Bone marrow (tissue), 2 donors: Measurements from ENCODE around the gene RNF26.
A peak's percentile ranks its signal among the peaks of the same experiment; 100 is the strongest.
"Not testable (repeated sequence)": the region's sequence is repeated elsewhere in the genome, so short reads cannot be mapped to it uniquely, and the experiment has no call there.

Experiments
- DNase-seq, 2 donors: peaks; one replicate each; lab custom pipeline; 2025; lab: John Stamatoyannopoulos, UW

RNF26 gene

GRCh38 chr11:119371778-119372182 lies 37.5 kb downstream of the RNF26 start:
- no peak for DNase-seq

DNA sequence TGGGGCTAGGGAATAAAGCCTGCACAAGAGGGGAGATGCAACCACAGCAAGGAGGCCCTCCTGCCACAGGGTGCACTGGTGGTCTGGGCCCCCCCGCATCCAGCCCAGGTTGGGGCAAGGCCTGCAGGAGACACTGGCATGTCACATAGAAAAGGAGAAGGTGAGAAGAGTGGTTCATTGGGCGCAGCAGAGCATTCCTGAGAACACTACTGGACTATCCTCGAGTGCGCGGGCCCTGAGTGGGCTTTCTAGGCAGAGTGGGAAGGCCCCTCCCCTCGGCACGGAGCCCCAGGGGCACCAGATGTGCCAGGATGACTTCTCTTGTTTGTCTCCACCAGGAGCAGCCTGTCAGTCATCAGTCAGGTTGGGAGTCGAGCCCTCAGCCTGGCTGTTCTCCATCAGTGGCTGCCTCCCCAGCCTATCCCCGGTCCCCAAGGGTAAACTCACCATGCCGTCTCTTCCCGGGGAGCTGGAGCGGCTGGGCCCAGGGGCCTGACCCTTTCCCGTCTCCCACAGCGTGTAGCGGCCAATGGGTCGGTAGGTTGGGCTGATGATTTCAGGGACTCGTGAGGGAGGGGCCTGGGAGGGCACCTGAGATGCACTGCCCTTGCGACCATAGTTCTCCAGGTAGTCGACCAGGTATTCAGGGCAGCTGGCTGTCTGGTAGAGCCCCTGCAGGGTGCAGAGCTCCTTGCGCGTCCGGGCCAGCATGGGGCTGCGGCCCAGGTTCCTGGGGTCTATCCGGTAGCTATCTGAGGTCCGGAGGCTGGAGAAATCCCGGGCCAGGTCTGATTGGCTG lies 38.1 kb downstream of the RNF26 start:
- no peak for DNase-seq

- DNase-seq: no peak
These were observed 39.0 kb downstream of the RNF26 start for GRCh38 chr11:119373059-119373920.

- DNase-seq: peak in 1 of 2 donors; percentile 71
These were observed 39.7 kb downstream of the RNF26 start for GRCh38 chr11:119373921-119374631.

DNA sequence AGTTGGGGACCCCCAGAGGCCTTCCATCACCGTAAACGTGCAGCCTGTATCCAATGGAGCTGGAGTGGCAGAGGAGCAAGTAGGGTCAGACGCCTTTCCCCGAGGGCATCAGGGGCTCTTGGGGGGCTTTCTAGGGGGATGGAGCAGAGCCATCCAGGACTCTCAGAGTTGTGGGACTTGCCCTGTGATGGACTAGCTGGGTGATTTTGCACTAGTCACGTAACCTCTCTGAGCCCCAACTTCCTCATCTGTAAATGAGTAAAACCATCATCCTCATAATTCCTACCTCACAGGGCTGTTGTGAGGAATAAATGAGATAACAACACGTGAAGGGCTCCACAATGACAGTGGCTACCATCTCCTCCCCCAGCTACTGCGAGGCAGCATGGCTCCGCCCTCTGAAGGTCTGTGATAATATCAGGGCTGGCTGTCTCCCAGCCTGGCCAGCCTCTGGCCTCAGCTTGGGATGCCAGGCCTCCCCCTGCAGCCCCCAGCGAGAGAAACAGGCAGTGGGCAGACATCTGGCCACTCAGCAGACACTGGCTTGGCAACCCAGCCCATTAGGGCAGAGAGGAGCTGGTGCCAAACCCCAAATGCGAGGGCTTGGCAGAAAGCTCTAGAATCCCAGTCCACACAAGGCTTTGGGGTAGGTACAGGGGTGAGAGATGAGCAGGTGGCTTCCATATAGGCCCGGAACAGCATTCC lies 40.5 kb downstream of the RNF26 start:
- DNase-seq: no peak

DNA sequence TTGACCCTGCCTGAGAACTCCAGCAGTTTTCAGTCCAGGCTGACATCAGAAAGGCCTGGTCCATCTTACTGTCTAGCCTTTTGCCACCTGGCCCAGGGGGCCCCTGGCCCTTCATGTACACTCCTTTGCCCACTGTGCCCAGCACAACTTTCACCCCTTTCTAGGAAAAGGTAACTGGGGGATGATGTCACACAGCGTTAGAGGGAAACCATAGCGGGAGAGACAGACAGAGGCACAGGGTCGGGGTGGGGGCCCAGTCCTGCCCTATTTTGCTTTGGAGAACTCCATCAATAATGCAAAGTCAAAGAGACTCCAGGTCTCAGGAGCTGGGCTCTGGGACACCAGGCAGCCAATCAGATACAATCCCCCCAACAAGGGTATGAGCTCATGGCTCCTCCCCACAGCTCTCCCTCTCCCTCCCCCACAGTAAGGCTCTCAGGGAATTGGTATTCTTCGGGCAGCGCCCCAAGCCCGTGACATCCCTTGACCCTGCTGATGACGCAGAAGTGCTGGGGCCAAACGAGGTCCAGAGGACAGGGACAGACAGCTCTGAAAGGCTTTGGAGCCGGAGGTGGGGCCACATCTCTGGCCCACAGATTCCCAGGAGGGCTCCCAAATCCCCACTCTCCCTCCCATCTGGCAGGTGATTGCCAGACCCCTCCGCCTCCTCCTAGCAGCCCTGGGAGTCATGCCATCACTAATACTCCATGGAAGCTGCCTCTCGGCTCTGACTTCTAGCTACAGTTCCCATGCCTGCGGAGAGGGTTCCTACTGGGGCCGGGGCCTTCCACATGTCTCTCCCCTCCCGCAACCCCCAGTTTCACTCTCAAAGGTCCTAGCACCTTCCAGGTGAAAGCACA lies 41.2 kb downstream of the RNF26 start:
- no peak for DNase-seq

GRCh38 chr11:119376197-119376847 lies 42.0 kb downstream of the RNF26 start:
- no peak for DNase-seq

DNA sequence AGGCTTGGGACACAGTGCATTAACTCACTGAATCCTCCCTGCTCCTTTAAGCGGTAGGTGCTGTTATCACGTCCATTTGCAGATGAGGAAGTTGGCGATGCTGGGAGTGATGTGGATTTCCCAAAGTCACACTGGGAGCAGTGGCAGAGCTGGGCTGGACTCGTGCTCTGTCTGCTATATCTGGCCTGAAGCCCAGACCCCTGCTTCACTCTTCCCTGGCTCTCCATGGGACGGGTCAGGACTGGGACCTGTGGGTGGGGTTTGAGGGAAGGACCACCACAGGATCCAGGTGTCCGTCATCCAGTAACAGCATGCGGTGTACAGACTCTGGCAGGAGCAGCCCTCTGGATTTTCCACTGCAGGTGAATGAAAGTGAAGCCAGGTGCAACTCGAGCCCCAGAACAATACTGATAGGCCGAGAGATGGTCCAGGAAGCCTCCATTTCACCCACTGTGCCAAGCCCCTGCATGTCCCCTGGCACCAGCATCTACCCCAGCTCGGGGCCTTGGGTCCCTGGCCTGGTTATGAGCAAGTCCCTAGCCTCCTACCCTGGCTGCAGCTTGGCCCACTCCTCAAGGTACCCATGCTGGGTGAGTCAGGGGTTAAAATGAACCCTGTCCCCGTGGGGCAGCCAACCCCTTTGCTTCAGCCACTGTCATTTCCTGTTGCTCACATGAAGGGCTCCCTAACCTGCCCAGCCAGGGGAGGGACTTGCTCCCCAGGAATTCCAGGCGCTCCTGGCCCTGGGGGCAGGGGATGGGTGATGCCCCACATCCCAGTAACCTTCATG lies 43.0 kb downstream of the RNF26 start:
- DNase-seq: no peak

DNA sequence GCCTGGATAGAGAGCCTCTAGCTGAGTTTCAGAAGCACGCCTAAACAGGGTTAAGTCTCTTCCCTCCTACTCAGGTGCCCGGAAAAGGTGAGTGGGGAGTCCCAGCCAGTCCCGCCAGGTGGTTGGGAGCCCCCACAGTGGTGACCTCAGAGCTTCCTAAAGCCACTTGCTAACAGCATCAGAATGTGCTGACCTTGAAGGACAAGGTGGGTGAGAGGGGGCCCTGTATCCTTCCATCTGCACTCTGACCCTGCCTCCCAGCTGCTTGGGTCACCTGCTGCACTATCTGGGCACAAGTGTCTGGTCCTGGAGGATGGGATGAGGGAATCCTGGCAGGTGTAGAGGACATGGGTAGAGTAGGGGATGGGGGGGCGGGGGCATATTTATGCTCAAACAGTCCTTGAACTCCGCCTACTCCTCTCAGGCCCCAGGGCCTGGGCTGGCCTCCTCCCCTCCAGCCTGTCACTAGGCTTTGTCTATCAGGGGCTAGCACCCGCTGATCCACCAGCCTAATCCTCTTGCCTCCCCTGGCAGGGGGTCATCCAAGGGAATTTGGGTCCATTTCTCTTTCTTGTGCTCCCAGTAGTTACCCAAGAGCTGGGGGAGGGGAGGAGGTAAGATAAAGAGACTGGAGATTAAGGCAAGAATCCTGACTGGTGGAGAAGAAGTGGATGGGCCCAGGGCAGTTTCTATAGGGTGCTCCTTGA lies 43.8 kb downstream of the RNF26 start:
- DNase-seq: no peak

DNA sequence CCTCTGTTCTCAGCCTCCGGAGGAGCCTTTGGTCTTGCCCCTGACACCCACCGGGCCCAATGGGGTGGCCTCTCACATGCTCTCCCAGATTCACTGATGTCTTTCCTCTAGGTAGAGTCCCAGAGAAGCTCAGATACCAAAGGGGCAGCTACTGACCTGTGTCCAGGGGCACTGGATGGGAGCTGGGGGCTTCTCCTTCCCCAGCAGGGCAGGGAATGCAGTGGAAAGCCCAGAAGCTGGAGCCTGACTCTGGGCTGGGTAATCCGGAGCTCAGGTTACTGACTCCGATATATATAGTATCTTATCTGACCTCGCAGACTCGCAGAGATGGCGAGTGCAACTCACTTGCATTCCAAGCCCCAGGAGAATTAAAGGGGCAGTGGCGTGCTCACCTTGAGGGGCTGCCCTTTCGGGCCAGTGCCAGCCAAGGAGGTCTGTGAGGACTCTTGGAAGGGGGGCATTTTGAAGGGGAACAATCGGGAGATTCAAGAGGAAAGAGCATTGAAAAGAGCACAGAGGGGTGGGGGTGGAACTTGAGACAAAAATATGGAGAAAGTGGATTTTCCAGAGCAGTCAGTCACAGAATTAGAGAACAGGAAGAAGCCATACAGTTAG lies 44.6 kb downstream of the RNF26 start:
- no peak for DNase-seq

DNA sequence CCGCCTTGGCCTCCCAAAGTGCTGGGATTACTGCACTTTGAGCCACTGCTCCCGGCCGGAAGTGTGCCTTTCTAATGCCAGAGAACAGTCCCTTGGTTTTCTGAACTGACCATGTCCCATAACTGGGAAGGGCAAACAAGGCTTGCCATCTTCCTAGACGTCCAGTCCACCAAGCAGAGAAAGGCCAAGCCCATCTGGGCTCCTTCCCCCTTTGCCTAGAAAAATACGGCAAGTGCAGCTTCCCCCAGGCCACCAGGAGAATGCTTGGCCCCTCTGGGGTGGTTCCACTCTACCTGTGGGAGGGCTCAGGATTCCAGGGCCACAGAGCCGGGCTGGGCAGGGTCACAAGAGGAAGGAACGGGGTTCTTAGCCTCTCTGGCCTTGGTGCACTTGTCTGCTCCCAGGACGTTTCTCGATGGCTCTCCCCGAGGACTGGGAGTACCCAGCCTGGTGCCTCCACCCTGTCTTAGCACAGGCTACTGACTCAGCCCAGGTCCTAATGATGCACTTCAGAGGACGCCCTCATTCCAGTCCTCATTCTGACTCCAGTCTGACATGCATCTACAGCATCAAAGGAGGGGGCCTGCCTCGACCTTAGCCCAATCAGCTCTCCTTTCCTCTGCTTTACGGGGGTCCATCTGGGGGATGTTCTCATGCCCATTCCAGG lies 46.0 kb downstream of the RNF26 start:
- DNase-seq: no peak

DNA sequence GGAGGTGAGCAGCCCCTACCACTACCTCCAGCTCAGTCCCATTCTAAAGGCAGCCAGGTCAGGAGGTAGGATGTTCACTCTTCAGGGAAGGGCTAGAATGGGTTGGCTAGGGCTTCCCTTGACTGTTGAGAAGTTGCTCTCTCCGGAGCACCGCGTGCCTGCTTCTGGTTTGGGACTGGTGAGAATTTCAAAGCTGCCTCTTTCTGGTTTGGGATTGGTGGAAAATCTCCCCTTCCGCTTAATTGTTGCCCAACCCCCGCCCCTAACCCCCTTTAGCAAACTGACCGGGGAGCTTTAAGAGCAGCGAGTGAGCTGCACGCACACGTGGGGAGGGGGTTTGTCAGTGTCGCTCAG lies 46.5 kb downstream of the RNF26 start:
- no peak for DNase-seq

GRCh38 chr11:119381181-119381988 lies 47.1 kb downstream of the RNF26 start, which contains the start of gene USP2:
Gene USP2 (minus strand): TSS chr11:119381690. CDS start chr11:119373480, 8,210 bp downstream.
- peak; percentile 85 to 90 for DNase-seq

DNA sequence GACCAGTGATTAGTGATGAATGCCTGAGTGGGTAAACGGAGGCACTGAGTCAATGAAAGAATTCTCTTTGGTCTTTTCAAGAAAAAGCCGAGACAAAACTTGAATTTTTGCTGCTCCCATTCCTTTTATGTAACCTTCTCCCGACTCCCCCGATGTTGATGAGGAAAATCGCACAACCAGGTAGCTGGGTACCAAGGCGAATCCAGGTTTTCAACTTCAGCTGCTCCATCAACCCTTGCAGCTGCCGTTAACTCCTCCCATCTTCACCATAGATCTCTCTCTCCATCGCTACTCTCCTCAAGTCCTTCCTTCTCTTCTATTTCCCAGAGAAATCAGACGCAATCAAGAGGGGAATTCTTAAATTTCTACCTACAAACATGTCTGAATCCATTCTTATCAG lies 47.8 kb downstream of the RNF26 start:
- no peak for DNase-seq

DNA sequence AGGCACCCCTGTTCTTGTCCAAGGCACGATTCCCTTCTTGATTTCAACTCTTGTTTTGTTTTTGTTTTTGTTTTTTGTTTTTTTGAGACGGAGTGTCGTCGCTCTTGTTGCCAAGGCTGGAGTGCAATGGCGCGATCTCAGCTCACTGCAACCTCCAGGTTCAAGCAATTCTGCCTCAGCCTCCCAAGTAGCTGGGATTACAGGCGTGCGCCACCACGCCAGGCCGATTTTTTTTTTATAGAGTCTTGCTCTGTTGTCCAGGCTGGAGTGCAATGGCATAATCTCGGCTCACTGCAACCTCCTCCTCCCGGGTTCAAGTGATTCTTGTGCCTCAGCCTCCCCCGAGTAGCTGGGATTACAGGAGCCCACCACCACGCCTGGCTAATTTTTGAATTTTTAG lies 48.2 kb downstream of the RNF26 start:
- DNase-seq: not testable (repeated sequence)

DNA sequence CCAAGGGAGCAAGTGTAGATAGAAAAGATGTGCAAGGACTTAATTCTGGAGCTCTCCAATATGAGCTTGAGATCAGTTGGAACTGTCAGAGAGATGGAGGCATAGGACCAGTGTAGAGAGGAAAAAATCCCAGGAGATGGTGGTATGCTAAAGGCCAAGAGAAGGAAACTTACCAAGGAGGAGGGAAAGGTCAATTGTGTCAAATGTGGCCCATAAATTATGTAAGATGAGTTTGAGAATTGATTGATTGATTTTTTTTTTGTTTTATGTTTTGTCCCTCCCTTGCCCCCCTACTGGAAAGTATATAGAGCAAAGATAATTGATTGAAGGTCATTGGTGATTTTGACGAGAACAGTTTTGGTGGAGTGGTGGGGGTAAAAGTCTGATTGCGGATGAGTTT lies 50.0 kb downstream of the RNF26 start:
- no peak for DNase-seq
